Loucy (cell line): ENCODE data around the gene TNS3.

Experiments
- H2AFZ ChIP-seq: fragments of 200-600 bp; sonication (generic); 2 replicates; pipeline ENCODE4 v1.6.0; 2016; ENCODE audit warnings: antibody characterized with exemption, mild to moderate bottlenecking, low read length, moderate library complexity
- H3F3A ChIP-seq: fragments of 200-600 bp; 2 replicates; pipeline ENCODE4 v1.6.0; 2016; ENCODE audit warnings: antibody characterized with exemption, low read depth, mild to moderate bottlenecking
- H3K27me3 ChIP-seq: fragments of 200-600 bp; sonication (generic); 2 replicates; pipeline ENCODE4 v1.6.1; 2014; ENCODE audit warnings: low read length, mild to moderate bottlenecking; ENCODE audit not compliant: insufficient read depth, poor library complexity, severe bottlenecking
- H3K36me3 ChIP-seq: fragments of 200-600 bp; sonication (generic); 2 replicates; pipeline ENCODE4 v1.6.1; 2016; ENCODE audit warnings: low read length; ENCODE audit not compliant: insufficient read depth
- H3K4me1 ChIP-seq: fragments of 200-600 bp; sonication (generic); 2 replicates; pipeline ENCODE4 v1.5.1; 2014; ENCODE audit warnings: low read length, mild to moderate bottlenecking; ENCODE audit not compliant: insufficient read depth, poor library complexity, severe bottlenecking
- H3K4me2 ChIP-seq: fragments of 200-600 bp; sonication (generic); 2 replicates; pipeline ENCODE4 v1.6.0; 2014; ENCODE audit warnings: antibody characterized with exemption, low read length, low read depth, mild to moderate bottlenecking; ENCODE audit not compliant: poor library complexity, severe bottlenecking
- H3K4me3 ChIP-seq: fragments of 200-600 bp; sonication (generic); 2 replicates; pipeline ENCODE4 v1.5.1; 2014; ENCODE audit warnings: low read length, mild to moderate bottlenecking, mixed read lengths; ENCODE audit not compliant: poor library complexity, severe bottlenecking
- H3K79me2 ChIP-seq: fragments of 200-600 bp; sonication (generic); 2 replicates; pipeline ENCODE4 v1.6.1; 2014; ENCODE audit warnings: low read length; ENCODE audit not compliant: insufficient read depth
- H3K9ac ChIP-seq: fragments of 200-600 bp; sonication (generic); 2 replicates; pipeline ENCODE4 v1.6.0; 2014; ENCODE audit warnings: mild to moderate bottlenecking, low read depth, low read length, moderate library complexity; ENCODE audit not compliant: poor library complexity, severe bottlenecking
- H3K9me2 ChIP-seq: fragments of 200-600 bp; sonication (generic); replicated peaks from 2 replicates; pipeline ENCODE4 v1.6.1; 2016; ENCODE audit warnings: low read depth, low read length, mixed read lengths
- H3K9me3 ChIP-seq: fragments of 200-600 bp; sonication (generic); 2 replicates; pipeline ENCODE4 v1.6.1; 2014; ENCODE audit warnings: mild to moderate bottlenecking, antibody characterized with exemption, low read length, low read depth; ENCODE audit not compliant: insufficient read depth
- H4K20me1 ChIP-seq: fragments of 200-600 bp; sonication (generic); 2 replicates; pipeline ENCODE4 v1.6.0; 2014; ENCODE audit warnings: antibody characterized with exemption, low read length, mild to moderate bottlenecking; ENCODE audit not compliant: insufficient read depth, poor library complexity, severe bottlenecking
- EZH2phosphoT487 ChIP-seq: fragments of 200-600 bp; IDR thresholded peaks from 2 replicates; pipeline ENCODE4 v1.6.1; 2018; ENCODE audit warnings: antibody characterized with exemption, mild to moderate bottlenecking, moderate library complexity, borderline replicate concordance
- TF ChIP-seq, protein P1 (sequence below): fragments of 200-600 bp; sonication (generic); conservative IDR thresholded peaks from 2 replicates; pipeline ENCODE4 v1.5.1; 2014; ENCODE audit warnings: mild to moderate bottlenecking, antibody characterized with exemption, low read length

Gene TNS3

GRCh38 chr7:47454069-47454973 is 127.6 kb downstream of the TNS3 start:
- no peak overlapping the region for H3K4me3 ChIP-seq
- H3K4me1 ChIP-seq: no peaks in the 10 kb centered on the region
- H3K9me3 ChIP-seq: peaks cover 8% of the 10 kb centered on the region; the same call in 1 of the 2 replicates

DNA sequence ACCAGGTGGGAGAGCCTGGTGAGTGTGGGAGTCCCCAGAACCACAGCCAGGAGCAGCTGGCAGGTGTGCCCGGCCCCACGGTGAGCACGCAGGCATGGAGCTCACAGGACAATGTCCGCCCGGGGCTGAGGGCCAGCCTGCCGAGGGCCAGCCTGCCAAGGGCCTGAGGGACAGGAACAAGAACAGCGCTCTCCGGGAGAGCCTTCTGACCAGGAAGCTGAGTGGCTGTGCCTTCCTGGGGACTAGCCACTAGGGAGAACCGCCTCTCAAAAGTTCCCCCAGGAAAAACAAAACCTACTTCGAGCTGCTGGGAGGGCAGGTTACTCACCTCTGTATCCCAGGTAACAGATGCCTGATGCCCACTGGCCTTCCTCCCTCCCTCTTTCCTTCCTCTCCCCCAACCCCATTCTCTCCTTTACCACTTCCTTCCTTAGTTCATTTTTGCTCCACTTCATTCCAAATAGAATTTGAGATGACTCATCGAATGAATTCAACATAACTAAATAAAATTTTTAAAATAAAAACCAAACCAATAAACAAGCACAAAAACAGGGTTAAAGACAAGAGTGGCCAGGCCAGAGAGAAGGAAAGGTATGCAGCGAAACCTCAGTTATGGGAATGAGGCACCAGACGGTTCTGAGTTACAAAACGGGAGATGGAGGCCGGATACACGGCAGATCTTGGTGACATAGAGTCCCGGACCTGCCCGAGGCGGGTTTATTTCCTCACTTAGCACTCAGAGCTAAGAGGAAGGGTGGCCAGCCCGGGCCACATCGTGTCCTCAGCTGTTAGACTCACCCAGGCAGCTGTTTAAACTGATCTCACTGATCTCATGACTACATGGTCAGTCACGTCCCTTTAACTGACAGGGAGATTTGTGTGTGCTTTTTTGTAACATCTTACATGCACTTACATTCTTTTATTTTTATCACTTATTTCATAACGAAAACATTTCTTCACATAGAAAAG is 128.5 kb downstream of the TNS3 start:
- H4K20me1 ChIP-seq: no peaks in the 10 kb centered on the region
- no peak overlapping the region for H3K4me3 ChIP-seq
- no peaks in the 10 kb centered on the region for H3K36me3 ChIP-seq
- H3K9me2 ChIP-seq: no peaks in the 10 kb centered on the region
- H3K9ac ChIP-seq: no peak overlapping the region
- no peak overlapping the region for H3K4me2 ChIP-seq
- TF ChIP-seq EZH2phosphoT487: no peak
- TF ChIP-seq, protein P1, sequence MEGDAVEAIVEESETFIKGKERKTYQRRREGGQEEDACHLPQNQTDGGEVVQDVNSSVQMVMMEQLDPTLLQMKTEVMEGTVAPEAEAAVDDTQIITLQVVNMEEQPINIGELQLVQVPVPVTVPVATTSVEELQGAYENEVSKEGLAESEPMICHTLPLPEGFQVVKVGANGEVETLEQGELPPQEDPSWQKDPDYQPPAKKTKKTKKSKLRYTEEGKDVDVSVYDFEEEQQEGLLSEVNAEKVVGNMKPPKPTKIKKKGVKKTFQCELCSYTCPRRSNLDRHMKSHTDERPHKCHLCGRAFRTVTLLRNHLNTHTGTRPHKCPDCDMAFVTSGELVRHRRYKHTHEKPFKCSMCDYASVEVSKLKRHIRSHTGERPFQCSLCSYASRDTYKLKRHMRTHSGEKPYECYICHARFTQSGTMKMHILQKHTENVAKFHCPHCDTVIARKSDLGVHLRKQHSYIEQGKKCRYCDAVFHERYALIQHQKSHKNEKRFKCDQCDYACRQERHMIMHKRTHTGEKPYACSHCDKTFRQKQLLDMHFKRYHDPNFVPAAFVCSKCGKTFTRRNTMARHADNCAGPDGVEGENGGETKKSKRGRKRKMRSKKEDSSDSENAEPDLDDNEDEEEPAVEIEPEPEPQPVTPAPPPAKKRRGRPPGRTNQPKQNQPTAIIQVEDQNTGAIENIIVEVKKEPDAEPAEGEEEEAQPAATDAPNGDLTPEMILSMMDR: no peak
- peaks cover 8% of the 10 kb centered on the region; the same call in 1 of the 2 replicates for H3K9me3 ChIP-seq
- H3K27me3 ChIP-seq: no peaks in the 10 kb centered on the region
- no peak overlapping the region for H2AFZ ChIP-seq
- no peaks in the 10 kb centered on the region for H3F3A ChIP-seq
- no peaks in the 10 kb centered on the region for H3K79me2 ChIP-seq
- no peaks in the 10 kb centered on the region for H3K4me1 ChIP-seq

More at GRCh38 chr7:47454069-47454973, 127.6 kb downstream of the TNS3 start:
- Histone ChIP-seq H3F3A (no peaks in the 10 kb centered on the region), H3K36me3 (no peaks in the 10 kb centered on the region), H4K20me1 (no peaks in the 10 kb centered on the region), H3K9me2 (no peaks in the 10 kb centered on the region), H2AFZ (no peak overlapping the region), H3K79me2 (no peaks in the 10 kb centered on the region), H3K9ac (no peak overlapping the region), H3K4me2 (no peak overlapping the region), H3K27me3 (no peaks in the 10 kb centered on the region)
- TF ChIP-seq EZH2phosphoT487: no peak
- TF ChIP-seq, protein P1: no peak

- Histone ChIP-seq H3K9ac (no peak overlapping the region), H3K9me2 (no peaks in the 10 kb centered on the region), H3F3A (no peaks in the 10 kb centered on the region), H3K27me3 (no peaks in the 10 kb centered on the region), H2AFZ (no peak overlapping the region), H3K36me3 (no peaks in the 10 kb centered on the region), H3K9me3 (peaks cover 8% of the 10 kb centered on the region; the same call in 1 of the 2 replicates), H3K4me3 (no peak overlapping the region), H4K20me1 (no peaks in the 10 kb centered on the region), H3K79me2 (no peaks in the 10 kb centered on the region), H3K4me2 (no peak overlapping the region), H3K4me1 (no peaks in the 10 kb centered on the region)
- TF ChIP-seq, protein P1: no peak
- no peak for TF ChIP-seq EZH2phosphoT487
These were observed 129.2 kb downstream of the TNS3 start for GRCh38 chr7:47452715-47453092.
